Measurements from ENCODE around the gene KIF1B.

DNA sequence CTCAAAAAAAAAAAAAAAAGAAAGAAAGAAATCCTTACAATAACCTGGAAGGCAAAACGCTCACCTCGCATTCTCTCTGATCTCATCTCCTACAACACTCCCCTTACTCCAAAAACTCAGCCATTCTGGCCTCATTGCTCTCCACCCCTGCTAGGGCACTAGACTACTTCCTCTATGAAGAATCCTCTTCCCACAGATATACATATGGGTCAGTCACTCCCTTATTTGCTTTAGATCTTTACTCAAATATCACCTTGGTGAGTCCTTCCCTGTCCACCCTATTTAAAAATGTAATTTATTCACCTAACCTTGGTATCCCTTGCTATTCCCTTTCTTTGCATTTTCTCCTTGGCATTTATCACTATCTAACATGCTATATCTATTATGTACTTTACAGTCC is 24.6 kb upstream of the KIF1B start:
- TF ChIP-seq, protein P1, sequence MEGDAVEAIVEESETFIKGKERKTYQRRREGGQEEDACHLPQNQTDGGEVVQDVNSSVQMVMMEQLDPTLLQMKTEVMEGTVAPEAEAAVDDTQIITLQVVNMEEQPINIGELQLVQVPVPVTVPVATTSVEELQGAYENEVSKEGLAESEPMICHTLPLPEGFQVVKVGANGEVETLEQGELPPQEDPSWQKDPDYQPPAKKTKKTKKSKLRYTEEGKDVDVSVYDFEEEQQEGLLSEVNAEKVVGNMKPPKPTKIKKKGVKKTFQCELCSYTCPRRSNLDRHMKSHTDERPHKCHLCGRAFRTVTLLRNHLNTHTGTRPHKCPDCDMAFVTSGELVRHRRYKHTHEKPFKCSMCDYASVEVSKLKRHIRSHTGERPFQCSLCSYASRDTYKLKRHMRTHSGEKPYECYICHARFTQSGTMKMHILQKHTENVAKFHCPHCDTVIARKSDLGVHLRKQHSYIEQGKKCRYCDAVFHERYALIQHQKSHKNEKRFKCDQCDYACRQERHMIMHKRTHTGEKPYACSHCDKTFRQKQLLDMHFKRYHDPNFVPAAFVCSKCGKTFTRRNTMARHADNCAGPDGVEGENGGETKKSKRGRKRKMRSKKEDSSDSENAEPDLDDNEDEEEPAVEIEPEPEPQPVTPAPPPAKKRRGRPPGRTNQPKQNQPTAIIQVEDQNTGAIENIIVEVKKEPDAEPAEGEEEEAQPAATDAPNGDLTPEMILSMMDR (IDR thresholded peaks at IDR 0.05), result no peak
- no peak for TF ChIP-seq POLR2A (IDR thresholded peaks at IDR 0.05)
